ENCODE results near the gene GIT1.

GIT1 gene

GRCh38 chr17:29615492-29616299 is 26.2 kb upstream of the GIT1 start:
- no peak for DNase-seq (ENCODE audit: low read depth)

- no peak for DNase-seq (ENCODE audit: low read depth)
Measured at GRCh38 chr17:29615048-29615385, 25.6 kb upstream of the GIT1 start.

- no peak for DNase-seq (ENCODE audit: low read depth)
Measured at GRCh38 chr17:29614349-29615047, 25.1 kb upstream of the GIT1 start.

- DNase-seq (ENCODE audit: low read depth), result no peak
Measured at GRCh38 chr17:29613856-29614255, 24.4 kb upstream of the GIT1 start.

- DNase-seq (ENCODE audit: low read depth), result no peak
Measured at GRCh38 chr17:29613352-29613837, 23.9 kb upstream of the GIT1 start.

GRCh38 chr17:29612404-29613280 is 23.2 kb upstream of the GIT1 start:
- DNase-seq (ENCODE audit: low read depth), result no peak

- no peak for DNase-seq (ENCODE audit: low read depth)
Measured at GRCh38 chr17:29612094-29612403, 22.6 kb upstream of the GIT1 start.

GRCh38 chr17:29611351-29612093 is 22.1 kb upstream of the GIT1 start:
- DNase-seq (ENCODE audit: low read depth), result no peak

- DNase-seq (ENCODE audit: low read depth), result no peak
Measured at GRCh38 chr17:29610395-29610794, 20.9 kb upstream of the GIT1 start.

GRCh38 chr17:29608986-29609385 is 19.5 kb upstream of the GIT1 start:
- DNase-seq (ENCODE audit: low read depth), result no peak

- no peak for DNase-seq (ENCODE audit: low read depth)
Measured at GRCh38 chr17:29607557-29608195, 18.2 kb upstream of the GIT1 start.

GRCh38 chr17:29603109-29603674 is 13.7 kb upstream of the GIT1 start:
- no peak for DNase-seq (ENCODE audit: low read depth)

- no peak for DNase-seq (ENCODE audit: low read depth)
Measured at GRCh38 chr17:29597361-29598172, 8.1 kb upstream of the GIT1 start.

GRCh38 chr17:29596811-29597210 is 7.4 kb upstream of the GIT1 start:
- no peak for DNase-seq (ENCODE audit: low read depth)

GRCh38 chr17:29595943-29596774 is 6.7 kb upstream of the GIT1 start:
- DNase-seq (ENCODE audit: low read depth), result no peak

- no peak for DNase-seq (ENCODE audit: low read depth)
Measured at GRCh38 chr17:29595107-29595942, 5.9 kb upstream of the GIT1 start.

- DNase-seq (ENCODE audit: low read depth), result no peak
Measured at GRCh38 chr17:29594519-29595090, 5.2 kb upstream of the GIT1 start.

Measured in non-pigmented ciliary epithelial cell (primary cell).